ENCODE measurements around the gene DCX.

DNA sequence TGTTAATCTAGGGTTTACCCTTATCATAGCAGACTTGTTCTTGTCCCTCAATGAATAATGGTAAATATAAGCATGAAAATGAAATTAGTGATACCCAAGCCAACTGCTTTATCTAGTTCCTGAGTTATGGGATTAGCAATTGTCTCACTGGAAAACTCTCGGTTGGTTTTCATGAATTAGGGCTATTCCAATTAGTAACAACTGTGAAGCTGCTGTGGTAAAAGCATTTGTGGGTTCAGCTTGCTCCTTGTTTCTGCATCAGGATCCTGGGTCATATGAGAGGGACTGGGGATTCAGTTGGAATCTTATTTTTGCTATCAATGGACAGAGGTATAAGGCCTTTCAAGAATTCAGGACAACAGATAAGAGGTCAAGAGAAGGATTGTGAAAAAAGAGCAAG is 50.2 kb downstream of the DCX start:
- TF ChIP-seq POLR2A (IDR thresholded peaks at IDR 0.05; ENCODE audit: low read length) = no peak
- no peak for TF ChIP-seq GATA1 (IDR thresholded peaks at IDR 0.05; ENCODE audit: low read depth, low read length)
